AG20443 (cell line): ENCODE data around the gene ASTN2.
"Not testable (repeated sequence)": the region's sequence is repeated elsewhere in the genome, so short reads cannot be mapped to it uniquely, and the experiment has no call there.

Experiments used
- DNase-seq: peaks from one replicate; pipeline ENCODE4 v3.0.0; 2012; ENCODE audit warnings: low spot score, mixed read lengths

The ASTN2 gene

DNA sequence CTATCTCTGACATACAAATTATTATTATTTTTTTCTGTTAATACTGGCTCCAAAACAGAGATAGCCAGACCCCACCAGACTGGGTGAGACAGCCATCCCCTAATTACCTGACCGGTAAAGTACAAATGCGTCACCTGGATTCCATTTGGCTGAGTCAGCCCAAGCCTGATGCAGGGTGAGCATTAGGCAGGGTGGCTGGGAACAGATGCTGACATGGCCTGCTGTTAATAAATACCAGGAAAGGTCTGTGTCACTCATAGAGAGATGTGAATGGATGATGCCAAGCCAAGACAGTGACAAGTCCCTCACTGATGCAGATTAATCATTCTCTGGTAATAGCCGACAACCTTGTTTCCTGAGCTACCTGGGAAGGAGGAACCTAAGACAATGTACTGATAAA is 544.3 kb downstream of the ASTN2 start:
- no peak for DNase-seq

DNA sequence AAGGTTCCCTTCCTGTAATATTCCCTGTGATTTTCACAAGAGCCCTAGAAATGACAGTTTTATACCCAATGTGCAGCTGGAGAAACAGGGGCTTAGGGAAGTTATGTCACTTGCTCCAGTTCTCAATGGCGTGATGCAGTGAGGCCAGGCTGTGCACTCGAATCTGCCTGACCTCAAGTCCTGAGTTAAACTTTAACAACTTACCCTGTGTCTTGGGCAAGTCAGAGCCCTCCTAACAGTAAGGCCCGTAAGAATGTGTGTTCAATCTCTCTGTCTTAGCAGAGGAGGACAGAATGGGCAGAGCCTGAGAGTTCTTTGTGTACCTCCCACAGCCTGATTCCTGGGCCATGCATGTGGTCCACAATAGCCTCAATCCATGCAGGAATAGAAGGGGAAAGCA is 546.7 kb downstream of the ASTN2 start:
- no peak for DNase-seq

GRCh38 chr9:116861321-116861720 is 553.5 kb downstream of the ASTN2 start:
- no peak for DNase-seq

DNA sequence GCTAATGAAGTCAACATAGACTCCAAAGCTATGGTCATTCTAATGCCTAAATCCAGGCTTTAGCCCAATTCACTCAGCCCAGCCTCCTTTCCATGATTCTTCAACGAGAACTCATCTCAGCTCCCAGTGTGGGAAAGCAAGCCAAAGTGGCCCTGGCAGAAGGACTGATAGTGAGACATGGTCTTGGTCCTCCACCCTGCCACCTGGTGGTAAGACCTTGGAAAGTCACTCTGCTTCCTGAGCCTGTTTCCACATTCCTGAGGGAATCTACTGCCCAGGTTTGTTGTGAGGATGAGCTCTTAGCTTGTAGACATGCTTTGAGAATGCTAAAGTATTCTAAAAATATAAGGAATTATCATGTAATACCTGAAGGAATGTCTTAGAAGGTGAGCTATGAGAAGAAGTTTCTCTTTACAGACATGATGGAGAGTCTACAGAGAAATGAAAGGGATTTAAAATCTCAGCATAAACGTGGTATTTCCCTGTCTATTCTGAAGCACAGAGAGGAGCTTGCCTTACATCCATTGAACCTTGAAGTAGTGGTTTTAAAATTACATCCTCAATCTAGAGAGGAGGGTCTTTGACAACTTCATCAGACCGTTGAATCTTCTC is 554.2 kb downstream of the ASTN2 start:
- peak; percentile 89 for DNase-seq

- no peak for DNase-seq
These were observed 555.1 kb downstream of the ASTN2 start for GRCh38 chr9:116859763-116860162.

DNA sequence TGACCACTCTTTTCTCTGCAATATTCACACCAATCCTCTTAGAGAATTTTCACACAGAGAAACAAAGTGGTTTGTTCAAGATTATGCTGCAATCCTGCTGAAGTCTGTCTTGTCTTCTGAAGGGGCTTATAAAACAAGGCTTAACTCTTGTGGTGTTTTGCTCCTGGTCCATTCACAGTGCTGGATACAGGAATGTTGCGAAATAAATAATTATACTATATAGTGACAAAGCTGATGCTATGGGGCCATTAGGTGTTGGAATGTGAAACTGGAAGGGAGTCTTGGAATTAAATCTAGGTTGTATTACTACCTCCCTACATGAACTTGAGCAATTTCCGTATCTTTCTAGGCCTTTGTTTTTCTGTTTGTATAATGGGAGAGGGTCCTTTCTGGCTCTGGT is 557.5 kb downstream of the ASTN2 start:
- DNase-seq, result no peak

DNA sequence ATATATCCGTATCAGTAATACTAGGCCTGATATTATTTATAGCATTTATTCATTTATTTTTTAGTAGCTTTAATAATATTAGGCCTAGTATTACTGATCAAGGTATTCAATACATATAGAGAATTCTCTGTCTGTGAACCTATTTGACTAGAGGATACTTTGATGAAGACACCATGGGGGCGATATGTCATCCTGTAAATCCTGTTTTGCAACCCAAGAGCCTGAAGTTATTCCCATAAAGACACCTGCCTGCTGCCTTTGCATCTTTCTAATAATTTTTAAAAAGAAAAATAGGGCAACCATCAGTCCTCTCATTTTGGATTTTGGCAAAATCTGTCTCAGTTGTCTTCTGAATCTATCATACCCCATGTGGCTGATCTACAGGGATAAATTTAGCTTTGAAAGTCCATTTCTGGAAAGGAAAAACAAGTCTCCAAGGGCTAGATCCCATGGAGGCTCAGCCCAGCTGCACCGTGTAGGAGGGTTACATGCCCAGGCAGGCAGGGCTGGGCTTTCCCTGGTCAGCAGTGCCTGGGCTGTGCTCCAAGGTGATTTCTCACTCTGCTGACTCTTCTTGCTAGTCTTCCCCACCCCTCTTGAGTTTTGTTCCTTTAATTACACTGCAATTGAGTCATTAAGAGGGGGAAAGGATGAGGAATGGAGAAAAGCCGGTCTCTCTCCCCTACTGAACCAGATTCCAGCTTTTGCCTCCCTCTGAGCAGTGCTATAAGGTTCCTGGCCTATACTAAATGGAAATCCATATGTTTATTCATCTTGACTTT is 558.8 kb downstream of the ASTN2 start:
- peak; percentile 45 for DNase-seq

GRCh38 chr9:116849721-116850120 is 565.1 kb downstream of the ASTN2 start:
- no peak for DNase-seq

GRCh38 chr9:116844621-116845020 is 570.2 kb downstream of the ASTN2 start:
- peak; percentile 21 for DNase-seq

GRCh38 chr9:116843863-116844620 is 570.8 kb downstream of the ASTN2 start:
- DNase-seq, result no peak

- no peak for DNase-seq
These were observed 572.2 kb downstream of the ASTN2 start for GRCh38 chr9:116842658-116843057.

GRCh38 chr9:116838468-116838867 is 576.4 kb downstream of the ASTN2 start:
- DNase-seq, result not testable (repeated sequence)

- no peak for DNase-seq
These were observed 577.6 kb downstream of the ASTN2 start for GRCh38 chr9:116837018-116837989.

DNA sequence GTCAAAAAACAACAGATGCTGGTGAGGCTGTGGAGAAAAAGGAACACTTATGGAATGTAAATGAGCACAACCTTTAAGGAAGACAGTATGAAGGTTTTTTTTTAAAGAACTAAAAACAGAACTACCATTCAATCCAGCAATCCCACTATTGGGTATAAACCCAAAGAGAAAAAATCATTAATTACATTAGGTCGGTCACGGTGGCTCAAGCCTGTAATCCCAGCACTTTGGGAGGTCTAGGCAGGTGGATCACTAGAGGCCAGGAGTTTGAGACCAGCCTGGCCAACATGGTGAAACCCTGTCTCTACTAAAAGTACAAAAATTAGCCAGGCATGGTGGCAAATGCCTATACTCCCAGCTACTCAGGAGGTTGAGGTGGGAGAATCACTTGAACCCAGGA is 584.5 kb downstream of the ASTN2 start:
- not testable (repeated sequence) for DNase-seq

- DNase-seq, result no peak
These were observed 593.1 kb downstream of the ASTN2 start for GRCh38 chr9:116821633-116822229.

GRCh38 chr9:116819116-116819515 is 595.7 kb downstream of the ASTN2 start:
- no peak for DNase-seq

DNA sequence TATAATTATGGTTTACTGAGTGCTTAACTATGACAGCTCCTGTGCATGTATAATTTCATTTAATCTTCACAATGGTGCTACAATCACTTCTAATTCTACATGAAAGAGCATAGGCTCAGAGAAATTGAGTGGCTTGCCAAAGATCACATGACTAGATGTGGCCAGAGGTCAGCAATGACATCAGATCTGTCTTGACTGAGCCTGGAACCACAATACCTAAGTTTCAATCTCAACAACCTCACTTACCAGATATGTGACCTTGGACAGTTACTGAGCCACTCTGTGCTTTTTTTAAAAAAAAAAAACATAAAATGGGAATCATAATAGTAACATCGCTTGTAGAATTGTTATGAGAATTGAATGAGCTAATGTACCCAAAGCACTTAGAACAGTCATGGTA is 597.1 kb downstream of the ASTN2 start:
- no peak for DNase-seq

DNA sequence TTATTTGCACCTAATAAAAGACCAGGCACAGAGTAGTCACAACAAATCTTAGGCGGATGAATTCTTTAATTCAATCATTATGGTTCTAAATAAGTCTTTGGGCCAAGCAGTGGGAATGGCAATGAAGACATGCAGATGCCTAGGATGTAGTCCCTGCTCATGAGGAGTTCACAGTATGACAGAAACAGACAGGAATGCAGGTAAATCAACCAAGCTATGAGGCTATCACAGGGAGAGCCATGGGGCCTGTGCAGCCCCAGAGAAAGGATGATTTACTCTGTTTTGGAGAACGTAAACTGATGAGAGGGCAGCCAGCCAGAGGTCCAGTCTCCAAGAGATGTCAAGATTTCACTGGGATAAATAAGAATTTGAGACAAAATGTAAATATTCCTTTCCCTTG is 598.4 kb downstream of the ASTN2 start:
- DNase-seq, result no peak

GRCh38 chr9:116815835-116816234 is 599.0 kb downstream of the ASTN2 start:
- no peak for DNase-seq

- no peak for DNase-seq
These were observed 601.9 kb downstream of the ASTN2 start for GRCh38 chr9:116813031-116813300.

- DNase-seq, result no peak
These were observed 602.4 kb downstream of the ASTN2 start for GRCh38 chr9:116812231-116813030.
